Measurements from ENCODE around the gene EPX.

DNA sequence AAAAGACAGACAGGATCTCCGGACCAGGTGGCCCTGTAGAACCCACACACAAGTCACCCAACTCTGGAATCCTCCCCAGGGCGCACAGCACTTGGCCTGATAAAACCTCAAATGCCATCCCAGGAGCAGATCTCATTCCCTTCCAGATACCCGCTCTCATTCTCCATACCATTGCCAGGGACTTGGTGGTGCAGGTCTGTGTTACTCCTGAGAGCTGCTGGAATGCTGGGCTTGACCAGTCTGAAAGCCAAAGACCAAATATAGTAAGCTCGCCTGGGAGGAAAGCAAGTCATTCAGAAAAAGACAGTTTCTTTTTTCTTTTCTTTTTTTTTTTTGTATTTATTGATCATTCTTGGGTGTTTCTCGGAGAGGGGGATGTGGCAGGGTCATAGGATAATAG is 15.8 kb downstream of the EPX start:
- no peak for TF ChIP-seq CTCF (IDR thresholded peaks at IDR 0.05)
- TF ChIP-seq POLR2A (IDR thresholded peaks at IDR 0.05) = no peak

All from Peyer's patch (tissue), 4 donors.